Epithelial cell of proximal tubule (primary cell): ENCODE results near the gene TSGA10IP. TPM values are rescaled to one million over a fixed set of nuclear protein-coding genes. Genes with fewer than 3 reads are reported as not detected.

Experiments used
- DNase-seq: peaks from one replicate; pipeline ENCODE4 v3.0.0-alpha.2; 2011; ENCODE audit warnings: low read depth
- H3K4me3 ChIP-seq: 2 replicates; pipeline ENCODE4 v1.5.1; 2011; ENCODE audit warnings: low read depth, mild to moderate bottlenecking, low read length
- CTCF ChIP-seq: conservative IDR thresholded peaks from 2 replicates; pipeline ENCODE4 v1.5.1; 2012; ENCODE audit warnings: low read depth, mild to moderate bottlenecking, low read length
- total RNA-seq: library from RNA; depleted of rRNA; stranded (reverse); fragments of >200 nt; gene quantifications from 2 replicates; pipeline ENCODE4 v1.2.3, GENCODE V29; 2015

Gene TSGA10IP
- total RNA-seq, 1 donor from 2014 or later: not detected

- DNase-seq: no peak
- TF ChIP-seq CTCF: no peak
- no peak overlapping the region for H3K4me3 ChIP-seq
These were observed 13.0 kb downstream of the TSGA10IP start for GRCh38 chr11:65958291-65958690.

DNA sequence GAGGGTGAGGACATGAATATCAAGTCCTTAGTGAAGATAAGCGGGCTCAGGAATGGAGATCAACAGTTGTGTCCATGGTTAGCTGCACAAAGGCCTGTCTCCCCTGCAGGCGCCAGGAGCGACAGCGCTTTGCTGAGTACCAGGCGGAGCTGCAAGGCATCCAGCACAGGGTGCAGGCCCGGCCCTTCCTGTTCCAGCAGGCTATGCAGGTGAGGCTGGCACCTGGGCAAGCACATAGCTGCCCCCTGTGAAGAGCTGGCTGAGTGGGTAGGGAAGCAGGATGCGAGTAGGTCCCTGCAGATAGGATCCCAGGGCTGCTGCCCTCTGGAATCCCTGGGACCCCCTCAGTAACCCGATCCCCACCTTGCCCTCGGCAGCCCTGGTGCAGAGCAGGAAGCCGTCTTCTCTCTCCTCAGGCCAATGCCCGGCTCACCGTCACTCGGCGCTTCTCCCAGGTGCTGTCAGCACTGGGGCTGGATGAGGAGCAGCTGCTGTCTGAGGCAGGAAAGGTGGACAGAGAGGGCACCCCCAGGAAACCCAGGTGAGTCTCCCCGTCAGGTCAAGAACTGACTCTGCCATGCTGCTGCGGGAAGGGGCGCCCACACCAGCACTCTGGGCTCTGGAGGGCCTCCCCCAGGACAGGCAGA, 13.6 kb downstream of the TSGA10IP start:
- no peak for DNase-seq
- H3K4me3 ChIP-seq: no peak overlapping the region
- no peak for TF ChIP-seq CTCF

GRCh38 chr11:65960824-65961266, 15.6 kb downstream of the TSGA10IP start:
- DNase-seq: no peak
- no peak for TF ChIP-seq CTCF

GRCh38 chr11:65961267-65962140, 16.2 kb downstream of the TSGA10IP start, which contains the start of gene SART1:
Gene SART1 (plus strand): TSS chr11:65961734. CDS start chr11:65961781, 47 bp downstream.
- peak; percentile 64 for DNase-seq
- H3K4me3 ChIP-seq: peak within 1 kb of the TSS; percentile 75
- no peak for TF ChIP-seq CTCF

More at GRCh38 chr11:65960824-65961266, 15.6 kb downstream of the TSGA10IP start:
- peak overlapping the region; percentile 75 for H3K4me3 ChIP-seq

DNA sequence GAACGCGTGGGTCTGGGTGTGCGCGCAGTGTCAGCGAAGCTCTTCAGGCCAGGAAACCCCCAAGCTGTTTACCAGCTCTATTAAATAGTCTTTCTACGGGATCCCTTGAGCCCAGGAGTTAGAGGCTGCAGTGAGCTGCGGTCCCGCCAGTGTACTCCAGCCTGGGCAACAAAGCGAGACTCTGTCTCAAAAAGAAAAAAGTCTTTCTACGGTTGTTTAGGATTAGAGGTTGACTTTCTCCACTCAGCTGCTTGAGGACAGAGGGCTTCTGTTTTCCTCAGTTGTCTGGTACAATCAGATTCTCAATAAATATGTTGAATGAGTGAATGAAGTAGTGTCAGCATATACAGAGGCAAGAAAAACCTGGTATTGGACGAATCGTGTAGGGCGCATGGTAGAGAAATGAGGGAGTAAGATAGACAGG, 16.9 kb downstream of the TSGA10IP start:
- no peak for TF ChIP-seq CTCF
- DNase-seq: no peak
- peak overlapping the region; percentile 75 for H3K4me3 ChIP-seq

DNA sequence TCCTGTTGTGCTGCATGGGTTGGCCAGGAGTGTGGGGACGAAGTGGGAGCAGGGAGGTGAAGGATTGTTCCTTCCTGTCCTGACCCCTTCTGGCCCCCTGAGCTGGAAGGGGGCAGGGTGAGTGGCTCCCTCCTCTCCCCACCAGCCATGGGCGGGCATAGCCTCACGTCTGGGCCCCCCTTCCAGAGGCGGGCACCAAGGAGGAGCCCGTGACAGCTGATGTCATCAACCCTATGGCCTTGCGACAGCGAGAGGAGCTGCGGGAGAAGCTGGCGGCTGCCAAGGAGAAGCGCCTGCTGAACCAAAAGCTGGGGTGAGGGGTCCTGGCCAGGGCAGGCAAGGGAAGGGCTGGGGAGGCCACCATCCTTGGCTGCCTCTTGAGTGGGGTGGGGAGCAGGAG, 19.6 kb downstream of the TSGA10IP start:
- DNase-seq: no peak
- no peak overlapping the region for H3K4me3 ChIP-seq
- TF ChIP-seq CTCF: no peak
